Left renal pelvis (tissue), 4 donors: ENCODE data around the gene FOXO3. TPM values are rescaled to one million over a fixed set of nuclear protein-coding genes. Genes with fewer than 3 reads are reported as not detected.

Experiments used
- DNase-seq, 4 donors: peaks; one replicate each; pipeline ENCODE4 v3.0.0-alpha.2; 2013; ENCODE audit warnings: low read depth in 4 of 4, low spot score in 3 of 4
- polyA plus RNA-seq, 4 donors: library from polyadenylated mRNA; unstranded; fragments of 120-200 nt; gene quantifications; one replicate each; pipeline ENCODE4 v1.2.1, GENCODE V29; 2013; ENCODE audit not compliant: insufficient read length in 4 of 4

The FOXO3 gene
- polyA plus RNA-seq, 4 donors = 46.2 to 57.3 (median 51.5) TPM

GRCh38 chr6:108622641-108623298 is 62.1 kb downstream of the FOXO3 start:
- DNase-seq = no peak

- DNase-seq = no peak
Measured at GRCh38 chr6:108623995-108624394, 63.3 kb downstream of the FOXO3 start.

GRCh38 chr6:108625581-108625980 is 64.9 kb downstream of the FOXO3 start:
- DNase-seq = no peak

- DNase-seq = no peak
Measured at GRCh38 chr6:108626777-108627176, 66.1 kb downstream of the FOXO3 start.

- DNase-seq = no peak
Measured at GRCh38 chr6:108627692-108628550, 67.2 kb downstream of the FOXO3 start.

- no peak for DNase-seq
Measured at GRCh38 chr6:108630050-108630714, 69.5 kb downstream of the FOXO3 start.

GRCh38 chr6:108632441-108632840 is 71.7 kb downstream of the FOXO3 start:
- no peak for DNase-seq

- DNase-seq = no peak
Measured at GRCh38 chr6:108633436-108633835, 72.7 kb downstream of the FOXO3 start.

GRCh38 chr6:108635505-108636226 is 74.9 kb downstream of the FOXO3 start:
- no peak for DNase-seq

- no peak for DNase-seq
Measured at GRCh38 chr6:108637963-108638362, 77.2 kb downstream of the FOXO3 start.

- DNase-seq = no peak
Measured at GRCh38 chr6:108638993-108639392, 78.3 kb downstream of the FOXO3 start.

GRCh38 chr6:108640104-108640503 is 79.4 kb downstream of the FOXO3 start:
- DNase-seq = no peak

- DNase-seq = no peak
Measured at GRCh38 chr6:108643184-108643583, 82.5 kb downstream of the FOXO3 start.

- DNase-seq = no peak
Measured at GRCh38 chr6:108644252-108644651, 83.5 kb downstream of the FOXO3 start.

- no peak for DNase-seq
Measured at GRCh38 chr6:108648191-108648590, 87.5 kb downstream of the FOXO3 start.

GRCh38 chr6:108650325-108650724 is 89.6 kb downstream of the FOXO3 start:
- no peak for DNase-seq

- no peak for DNase-seq
Measured at GRCh38 chr6:108650781-108651180, 90.1 kb downstream of the FOXO3 start.

GRCh38 chr6:108651340-108652227 is 90.9 kb downstream of the FOXO3 start:
- DNase-seq = no peak

- no peak for DNase-seq
Measured at GRCh38 chr6:108652375-108652774, 91.7 kb downstream of the FOXO3 start.

GRCh38 chr6:108653949-108654348 is 93.2 kb downstream of the FOXO3 start:
- no peak for DNase-seq
